K562 (cell line): ENCODE results near the gene PLEKHG4B. TPM values are rescaled to one million over a fixed set of nuclear protein-coding genes. Genes with fewer than 3 reads are reported as not detected.

ENCODE experiments used
- ATAC-seq: fragments of 200-7000 bp; cut with Tn5 transposase; 3 replicates; pipeline ENCODE4 v1.9.1; 2020; ENCODE audit warnings: moderate library complexity
- BruUV-seq: library from RNA; stranded (reverse); fragments of 400-500 nt; replicated peaks from 2 replicates; lab custom pipeline; 2021; lab: Mats Ljungman, UMichigan
- CTCF ChIA-PET: fragments of 300-600 bp; formaldehyde crosslinking; extraction: SDS; loops from one replicate; lab custom pipeline; 2021; ENCODE audit warnings: low intra/inter-chr PET ratio; lab: Yijun Ruan, JAX
- POLR2A ChIA-PET: fragments of 300-600, 350-650 bp; sonication (Branson Sonifier 250); formaldehyde crosslinking; extraction: SDS; loops from one replicate; lab custom pipeline; 2021; ENCODE audit warnings: antibody characterized with exemption, inconsistent platforms; lab: Yijun Ruan, JAX
- DNase-seq, 4 experiments: peaks; one replicate each; pipeline versions ENCODE4 v3.0.0 to v3.0.0-alpha.2; 2011 to 2018; ENCODE audit warnings: low spot score in 3 of 4, mixed read lengths in 3 of 4; ENCODE audit errors: extremely low read depth in 1 of 4
- FAIRE-seq: peaks from 2 replicates; lab custom pipeline; 2011; peaks lifted over from hg19 to GRCh38; lab: Jason Lieb, UNC
- H2AFZ ChIP-seq: 2 replicates; pipeline ENCODE4 v1.6.0; 2011; ENCODE audit warnings: low read depth, low read length, control low read depth, inconsistent platforms
- H3K27ac ChIP-seq: fragments of 200-600 bp; 3 replicates; pipeline ENCODE4 v1.8.0; 2011; ENCODE audit warnings: low read depth, mild to moderate bottlenecking, control low read depth, inconsistent platforms, low read length, moderate library complexity, mixed read lengths; ENCODE audit errors: extremely low read depth
- H3K27me3 ChIP-seq, 2 experiments: fragments of 300-600 bp in 1 of 2; 2 replicates in 1 of 2; 3 replicates in 1 of 2; pipeline versions ENCODE4 v1.6.0 to v1.8.0; 2011; ENCODE audit warnings: inconsistent platforms in 2 of 2, low read length in 2 of 2, mild to moderate bottlenecking in 1 of 2, mixed read lengths in 1 of 2, moderate library complexity in 1 of 2; ENCODE audit not compliant: control insufficient read depth in 2 of 2, insufficient read depth in 2 of 2
- H3K36me3 ChIP-seq: fragments of 300-600 bp; 3 replicates; pipeline ENCODE4 v1.8.0; 2011; ENCODE audit warnings: mild to moderate bottlenecking, low read length, inconsistent platforms; ENCODE audit not compliant: control insufficient read depth, insufficient read depth
- H3K4me1 ChIP-seq, 2 experiments: fragments of 200-600 bp in 1 of 2; replicated peaks in 1 of 2; 2 replicates in 1 of 2; 3 replicates in 1 of 2; pipeline versions ENCODE4 v1.5.1 to v1.8.0; 2011; ENCODE audit warnings: inconsistent platforms in 2 of 2, low read length in 2 of 2, mild to moderate bottlenecking in 1 of 2, mixed read lengths in 1 of 2, moderate library complexity in 1 of 2; ENCODE audit not compliant: control insufficient read depth in 2 of 2, insufficient read depth in 2 of 2
- H3K4me2 ChIP-seq: 2 replicates; pipeline ENCODE4 v1.6.1; 2011; ENCODE audit warnings: low read length, control low read depth, inconsistent platforms, mixed read lengths; ENCODE audit not compliant: insufficient read depth
- H3K4me3 ChIP-seq: fragments of 200-600 bp; sonication (generic), shearing (Covaris generic); 2 replicates; pipeline ENCODE4 v1.5.1; 2016; ENCODE audit warnings: control low read depth, inconsistent platforms
- H3K79me2 ChIP-seq: fragments of 200-600 bp; 3 replicates; pipeline ENCODE4 v1.8.0; 2011; ENCODE audit warnings: low read length, inconsistent platforms; ENCODE audit not compliant: control insufficient read depth, insufficient read depth
- H3K9ac ChIP-seq, 2 experiments: 2 replicates each; pipeline versions ENCODE4 v1.6.0 to v1.6.1; 2011; ENCODE audit warnings: low read depth in 2 of 2, low read length in 2 of 2, control low read depth in 1 of 2, inconsistent platforms in 1 of 2, mild to moderate bottlenecking in 1 of 2, mixed read lengths in 1 of 2; ENCODE audit not compliant: insufficient read depth in 1 of 2
- H3K9me1 ChIP-seq: one replicate; pipeline ENCODE4 v1.6.0; 2011; ENCODE audit warnings: inconsistent platforms, mild to moderate bottlenecking, low read length, moderate library complexity; ENCODE audit not compliant: control insufficient read depth, insufficient read depth
- H3K9me3 ChIP-seq: replicated peaks from 2 replicates; pipeline ENCODE4 v1.5.1; 2011; ENCODE audit warnings: low read depth, low read length, inconsistent platforms; ENCODE audit not compliant: control insufficient read depth, insufficient read depth
- H4K20me1 ChIP-seq: replicated peaks from 2 replicates; pipeline ENCODE4 v1.6.1; 2011; ENCODE audit warnings: low read length, inconsistent platforms, mixed read lengths; ENCODE audit not compliant: control insufficient read depth, insufficient read depth
- CBX1 ChIP-seq: sonication (generic); IDR thresholded peaks from 2 replicates; pipeline ENCODE4 v1.6.1; 2016; ENCODE audit warnings: antibody characterized with exemption, low read depth, mild to moderate bottlenecking
- ETV6 ChIP-seq, 3 experiments: fragments of 150-350 bp in 1 of 3; sonication (generic) in 1 of 3; formaldehyde crosslinking in 1 of 3; IDR thresholded peaks; 2 replicates each; pipeline versions ENCODE4 v1.6.1 to v1.8.0; 2014 to 2022; ENCODE audit warnings: borderline replicate concordance in 2 of 3, low read depth in 2 of 3, antibody characterized with exemption in 1 of 3, low read length in 1 of 3, mild to moderate bottlenecking in 1 of 3, missing genetic modification reagents in 1 of 3
- FOSL1 ChIP-seq: fragments of 200-800 bp; sonication (Bioruptor generic); conservative IDR thresholded peaks from 2 replicates; pipeline ENCODE4 v1.6.1; 2016; ENCODE audit warnings: missing genetic modification characterization, missing compliant biosample characterization
- HNRNPH1 ChIP-seq: fragments of 200-400 bp; formaldehyde crosslinking; optimal IDR thresholded peaks from 2 replicates; pipeline ENCODE3; 2017; ENCODE audit warnings: low read depth, mild to moderate bottlenecking, low read length, moderate library complexity
- HNRNPL ChIP-seq: fragments of 200-400 bp; formaldehyde crosslinking; IDR thresholded peaks from 2 replicates; pipeline ENCODE4 v1.6.1; 2017; ENCODE audit warnings: low read depth, mild to moderate bottlenecking, low read length
- MAZ ChIP-seq, 2 experiments: fragments of 450-650 bp in 1 of 2; sonication (generic) in 1 of 2; formaldehyde crosslinking; IDR thresholded peaks in 1 of 2; conservative IDR thresholded peaks in 1 of 2; 2 replicates each; pipeline versions ENCODE4 v1.4.0 to v1.5.0; 2020; ENCODE audit warnings: mild to moderate bottlenecking in 1 of 2, missing genetic modification reagents in 1 of 2
- SMARCE1 ChIP-seq: fragments of 450-650 bp; IDR thresholded peaks from 2 replicates; pipeline ENCODE4 v1.7.1; 2016; ENCODE audit warnings: mild to moderate bottlenecking
- THRAP3 ChIP-seq: fragments of 450-650 bp; IDR thresholded peaks from 2 replicates; pipeline ENCODE4 v1.6.1; 2016; ENCODE audit warnings: mild to moderate bottlenecking, inconsistent platforms, borderline replicate concordance
- ZNF184 ChIP-seq: sonication (generic); formaldehyde crosslinking; IDR thresholded peaks from 2 replicates; pipeline ENCODE4 v1.5.0; 2020; ENCODE audit warnings: missing genetic modification reagents
- ZNF609 ChIP-seq: sonication (generic); formaldehyde crosslinking; IDR thresholded peaks from 2 replicates; pipeline ENCODE4 v1.8.1; 2023; ENCODE audit warnings: missing genetic modification reagents, mild to moderate bottlenecking, borderline replicate concordance
- ZSCAN32 ChIP-seq: fragments of 450-650 bp; formaldehyde crosslinking; IDR thresholded peaks from 2 replicates; pipeline ENCODE4 v1.4.0; 2020; ENCODE audit warnings: mild to moderate bottlenecking, moderate library complexity
- WGBS: fragments of 100-300 bp; shearing (Covaris generic); methylation state at CpG from one replicate; pipeline ENCODE4 v1.1.6; 2016; ENCODE audit warnings: low coverage, mixed read lengths; ENCODE audit not compliant: insufficient coverage; ENCODE audit errors: missing lambda C conversion rate; 5-methylcytosine and 5-hydroxymethylcytosine counted together
- in situ Hi-C: fragments of 300-500 bp; cut with MboI; formaldehyde crosslinking; loops from 4 replicates; pipeline ENCODE4 v1.15.0; 2018; ENCODE audit warnings: inconsistent platforms, mixed read lengths
- intact Hi-C: fragments of 100-400 bp; cut with micrococcal nuclease; formaldehyde crosslinking; loops from 2 replicates; pipeline ENCODE4 v1.14.2; 2022
- polyA plus RNA-seq, 8 experiments: library from polyadenylated mRNA; depleted of rRNA in 4 of 8; stranded (reverse) in 5 of 8; unstranded in 3 of 8; fragments of >200 nt; fragmentation: Nextera tagmentation in 2 of 8; fragmentation: Illumina TruSeq in 1 of 8; extraction: Ambion mirVana in 2 of 8; extraction: Trizol in 1 of 8; gene quantifications; 2 replicates each; pipeline versions ENCODE4 v1.2.1 to v1.2.3, GENCODE V29; 2011 to 2014; ENCODE audit warnings: inconsistent platforms in 1 of 8, missing spikeins in 1 of 8
- total RNA-seq, 7 experiments: library from RNA; depleted of rRNA in 6 of 7; stranded (reverse); fragments of >200 nt in 6 of 7; fragmentation: Illumina TruSeq in 2 of 7; extraction: Trizol in 2 of 7; gene quantifications; 2 replicates each; pipeline versions ENCODE4 v1.2.1 to v1.2.3, GENCODE V29; 2011 to 2021; ENCODE audit warnings: low replicate concordance in 1 of 7

PLEKHG4B gene
- total and polyA plus RNA-seq, 9 of the 15 experiments (the other 6 are each of a cell fraction or from before 2014, with no cell fraction given): 0.02 TPM; not detected in 8

GRCh38 chr5:184471-184870 is 92.5 kb downstream of the PLEKHG4B start:
- 6% methylated on average over 7 of the region's 7 CpGs for WGBS
- CTCF ChIA-PET: no interaction called here

GRCh38 chr5:185095-186070 is 93.4 kb downstream of the PLEKHG4B start:
- FAIRE-seq: no peak
- peaks cover 46 to 88% of the 10 kb centered on the region in 2 experiments for H3K27me3 ChIP-seq
- no peaks in the 10 kb centered on the region for H3K79me2 ChIP-seq
- WGBS: 1% methylated on average over 19 of the region's 21 CpGs
- no peak for ATAC-seq
- no peak overlapping the region for H3K4me2 ChIP-seq
- CTCF ChIA-PET: no interaction called here
- POLR2A ChIA-PET: interaction anchor here (1.3 kb wide), 1 partner anchor 11 kb away, joined by 3 read pairs; no protein-coding TSS in a partner anchor
- no peak overlapping the region for H3K9ac ChIP-seq
- H2AFZ ChIP-seq: no peak overlapping the region
- H3K9me1 ChIP-seq: no peaks in the 10 kb centered on the region
- H4K20me1 ChIP-seq: peaks cover 35% of the 10 kb centered on the region; the same call in 1 of the 2 replicates
- BruUV-seq: no TSS peak
- H3K9me3 ChIP-seq: no peaks in the 10 kb centered on the region
- in situ Hi-C loops (no loop called here), intact Hi-C loops (loop anchor here (5.0 kb wide), 1 partner anchor 252 kb away; no protein-coding TSS in a partner anchor)
- H3K4me3 ChIP-seq: no peak overlapping the region
- no peaks in the 10 kb centered on the region for H3K36me3 ChIP-seq
- no peak for DNase-seq
- H3K27ac ChIP-seq: no peak overlapping the region
- H3K4me1 ChIP-seq: peaks cover 0 to 45% of the 10 kb centered on the region in 2 experiments; a peak in 2 of 5 replicates
- TF ChIP-seq ETV6 (IDR thresholded peaks at IDR 0.05; ENCODE audit: borderline replicate concordance in 1 of 2, low read depth in 2 of 2, low read length in 1 of 2): no peak
- TF ChIP-seq ETV6 (CRISPR knock-in tag; IDR thresholded peaks at IDR 0.05; ENCODE audit: borderline replicate concordance): no peak
- TF ChIP-seq MAZ (CRISPR knock-in tag; conservative IDR thresholded peaks at IDR 0.05 in 1 of 2, IDR thresholded peaks at IDR 0.05 in 1 of 2): no peak
- TF ChIP-seq HNRNPL: no peak
- no peak for TF ChIP-seq ZNF609

More at GRCh38 chr5:184471-184870, 92.5 kb downstream of the PLEKHG4B start:
- no peak for FAIRE-seq
- POLR2A ChIA-PET: interaction anchor here (0.6 kb wide), 1 partner anchor 1007 kb away, joined by 3 read pairs; no protein-coding TSS in a partner anchor
- H4K20me1 ChIP-seq: peaks cover 35% of the 10 kb centered on the region; the same call in 1 of the 2 replicates
- no TSS peak for BruUV-seq
- H3K4me2 ChIP-seq: no peak overlapping the region
- H3K9me3 ChIP-seq: no peaks in the 10 kb centered on the region
- H3K27ac ChIP-seq: no peak overlapping the region
- TF ChIP-seq ZSCAN32 (CRISPR knock-in tag) (no peak), FOSL1 (tag) (no peak), CBX1 (no peak), THRAP3 (no peak), ZNF184 (no peak), HNRNPH1 (no peak), SMARCE1 (no peak)
- no peak overlapping the region for H3K9ac ChIP-seq
- no peak for DNase-seq
- H3K36me3 ChIP-seq: no peaks in the 10 kb centered on the region
- H3K4me1 ChIP-seq: peaks cover 0 to 37% of the 10 kb centered on the region in 2 experiments; a peak in 2 of 5 replicates
- H3K4me3 ChIP-seq: no peak overlapping the region
- no peak for ATAC-seq
- no peak overlapping the region for H2AFZ ChIP-seq
- H3K9me1 ChIP-seq: no peaks in the 10 kb centered on the region
- intact Hi-C loops: no loop called here
- H3K79me2 ChIP-seq: no peaks in the 10 kb centered on the region
- in situ Hi-C loops: no loop called here
- H3K27me3 ChIP-seq: peaks cover 54 to 87% of the 10 kb centered on the region in 2 experiments
